Ishikawa (cell line): Measurements from ENCODE around the gene ASMTL.

Experiments used
- CEBPB ChIP-seq: IDR thresholded peaks from 2 replicates; pipeline ENCODE4 v1.6.1; 2012
- FOXM1 ChIP-seq: IDR thresholded peaks from 2 replicates; pipeline ENCODE4 v1.6.1; 2012; ENCODE audit warnings: low read depth, borderline replicate concordance
- TAF1 ChIP-seq: IDR thresholded peaks from 2 replicates; pipeline ENCODE4 v1.6.1; 2012; ENCODE audit warnings: low read depth, mild to moderate bottlenecking
- TCF12 ChIP-seq: IDR thresholded peaks from 2 replicates; pipeline ENCODE4 v1.6.1; 2012; ENCODE audit warnings: low read depth
- TEAD4 ChIP-seq: IDR thresholded peaks from 2 replicates; pipeline ENCODE4 v1.6.1; 2012

DNA sequence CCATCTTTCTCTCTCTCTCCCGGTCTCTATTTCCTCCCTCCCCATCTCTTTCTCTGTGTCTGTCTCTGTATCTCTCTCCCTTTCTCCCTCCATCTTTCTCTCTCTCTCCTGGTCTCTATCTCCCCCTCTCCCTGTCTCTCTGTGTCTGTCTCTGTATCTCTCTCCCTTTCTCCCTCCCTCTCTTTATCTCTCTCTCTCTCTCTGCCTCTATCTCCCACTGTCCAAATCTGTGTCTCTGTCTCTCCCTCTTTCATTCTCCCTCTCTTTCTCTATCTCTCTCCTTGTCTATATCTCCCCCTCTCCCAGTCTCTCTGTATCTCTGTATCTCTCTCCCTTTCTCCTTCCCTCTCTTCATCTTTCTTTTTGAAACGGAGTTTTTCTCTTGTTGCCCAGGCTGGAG, 92.5 kb downstream of the ASMTL start:
- TF ChIP-seq TAF1 (no peak), TEAD4 (no peak), TCF12 (no peak), FOXM1 (no peak), CEBPB (no peak)
